Uterus (tissue), 4 donors: ENCODE measurements around the gene SDK2. TPM values are rescaled to one million over a fixed set of nuclear protein-coding genes. Genes with fewer than 3 reads are reported as not detected.

Experiments
- DNase-seq, 2 donors: peaks; one replicate each; pipeline ENCODE4 v3.0.0-alpha.2; 2019 to 2020
- H3K27ac ChIP-seq, 2 donors: fragments of 200-600 bp; sonication (generic); 1 replicate in 1 of 2; 2 replicates in 1 of 2; pipeline ENCODE4 v1.5.1; 2016 to 2018
- H3K27me3 ChIP-seq, 2 donors: fragments of 200-600 bp; sonication (generic); one replicate each; pipeline ENCODE4 v1.5.1; 2018 to 2019; ENCODE audit warnings: control low read depth in 1 of 2
- H3K36me3 ChIP-seq, 2 donors: fragments of 200-600 bp; sonication (generic); one replicate each; pipeline ENCODE4 v1.5.1; 2019; ENCODE audit warnings: control low read depth in 1 of 2
- H3K4me1 ChIP-seq, 2 donors: fragments of 200-600 bp; sonication (generic); one replicate each; pipeline ENCODE4 v1.5.1; 2018 to 2019; ENCODE audit warnings: control low read depth in 1 of 2
- H3K4me3 ChIP-seq, 2 donors: fragments of 200-600 bp; sonication (generic); 1 replicate in 1 of 2; 2 replicates in 1 of 2; pipeline ENCODE4 v1.5.1; 2018 to 2019; ENCODE audit warnings: mild to moderate bottlenecking in 1 of 2
- H3K9me3 ChIP-seq, 2 donors: fragments of 200-600 bp; sonication (generic); one replicate each; pipeline ENCODE4 v1.5.1; 2019; ENCODE audit warnings: control low read depth in 1 of 2
- CTCF ChIP-seq, 4 experiments: fragments of 200-600 bp in 2 of 4; fragments of 450-650 bp in 2 of 4; sonication (generic) in 2 of 4; IDR thresholded peaks; one replicate each; pipeline ENCODE4 v1.5.1; 2016 to 2019; ENCODE audit warnings: antibody characterized with exemption in 4 of 4, mild to moderate bottlenecking in 2 of 4, moderate library complexity in 1 of 4
- POLR2A ChIP-seq, 2 donors: fragments of 450-650 bp; IDR thresholded peaks; one replicate each; pipeline ENCODE4 v1.6.1; 2016; ENCODE audit warnings: antibody characterized with exemption in 2 of 2, mild to moderate bottlenecking in 1 of 2, moderate library complexity in 1 of 2
- intact Hi-C: fragments of 100-400 bp; cut with DNase I; formaldehyde crosslinking; loops from one replicate; pipeline ENCODE4 v1.15.1; 2023; ENCODE audit warnings: low total_unique reads
- total RNA-seq, 4 donors: library from RNA; depleted of rRNA in 3 of 4; stranded (reverse); fragments of >200 nt in 3 of 4; gene quantifications; one replicate each; pipeline versions ENCODE4 v1.1.0 to v1.2.4, GENCODE V29; 2014 to 2023
- donor health status: DM: yes; HTN: yes; CAD: no.

SDK2 gene
- total RNA-seq, 4 donors from 2014 or later = 1.1 to 5.0 TPM; not detected in 2

GRCh38 chr17:73641826-73642600 is 2.2 kb downstream of the SDK2 start:
- H3K27me3 ChIP-seq = peaks cover 0 to 4% of the 10 kb centered on the region in 2 donors

GRCh38 chr17:73640691-73641090 is 3.6 kb downstream of the SDK2 start:
- peaks cover 0 to 11% of the 10 kb centered on the region in 2 donors for H3K4me1 ChIP-seq
- DNase-seq = no peak
- H3K27ac ChIP-seq = no peak overlapping the region
- H3K9me3 ChIP-seq = no peaks in the 10 kb centered on the region
- H3K27me3 ChIP-seq = peaks cover 0 to 4% of the 10 kb centered on the region in 2 donors
- no peak for TF ChIP-seq CTCF (IDR thresholded peaks at IDR 0.05)
- TF ChIP-seq POLR2A (IDR thresholded peaks at IDR 0.05) = no peak
- no peaks in the 10 kb centered on the region for H3K36me3 ChIP-seq
- intact Hi-C loops = no loop called here
- no peak overlapping the region for H3K4me3 ChIP-seq

More at GRCh38 chr17:73641826-73642600, 2.2 kb downstream of the SDK2 start:
- Histone ChIP-seq H3K4me3 (no peak overlapping the region), H3K36me3 (no peaks in the 10 kb centered on the region), H3K27ac (no peak overlapping the region), H3K9me3 (no peaks in the 10 kb centered on the region), H3K4me1 (peaks cover 0 to 11% of the 10 kb centered on the region in 2 donors)
- no peak for TF ChIP-seq POLR2A (IDR thresholded peaks at IDR 0.05)
- no peak for DNase-seq
- intact Hi-C loops = no loop called here

GRCh38 chr17:73639932-73640331 is 4.3 kb downstream of the SDK2 start:
- Histone ChIP-seq H3K27ac (no peak overlapping the region), H3K4me1 (peaks cover 0 to 11% of the 10 kb centered on the region in 2 donors), H3K9me3 (no peaks in the 10 kb centered on the region), H3K36me3 (no peaks in the 10 kb centered on the region), H3K27me3 (peaks cover 0 to 4% of the 10 kb centered on the region in 2 donors), H3K4me3 (no peak overlapping the region)
- no peak for DNase-seq
- TF ChIP-seq CTCF (IDR thresholded peaks at IDR 0.05) = no peak
- TF ChIP-seq POLR2A (IDR thresholded peaks at IDR 0.05) = no peak
- intact Hi-C loops = no loop called here

- Histone ChIP-seq H3K4me3 (no peak overlapping the region), H3K27ac (no peak overlapping the region)
- intact Hi-C loops = no loop called here
These were observed 4.9 kb downstream of the SDK2 start for GRCh38 chr17:73639322-73639721.

GRCh38 chr17:73638556-73638955 is 5.7 kb downstream of the SDK2 start:
- Histone ChIP-seq H3K36me3 (no peaks in the 10 kb centered on the region), H3K4me3 (no peak overlapping the region), H3K4me1 (peaks cover 0 to 5% of the 10 kb centered on the region in 2 donors), H3K27me3 (peaks cover 0 to 4% of the 10 kb centered on the region in 2 donors), H3K27ac (no peak overlapping the region), H3K9me3 (no peaks in the 10 kb centered on the region)
- TF ChIP-seq POLR2A (IDR thresholded peaks at IDR 0.05) (no peak), CTCF (IDR thresholded peaks at IDR 0.05) (no peak)
- DNase-seq = no peak
- intact Hi-C loops = no loop called here

More at GRCh38 chr17:73639322-73639721, 4.9 kb downstream of the SDK2 start:
- DNase-seq = no peak
- Histone ChIP-seq H3K4me1 (peaks cover 0 to 11% of the 10 kb centered on the region in 2 donors), H3K36me3 (no peaks in the 10 kb centered on the region), H3K9me3 (no peaks in the 10 kb centered on the region), H3K27me3 (peaks cover 0 to 4% of the 10 kb centered on the region in 2 donors)
- TF ChIP-seq POLR2A (IDR thresholded peaks at IDR 0.05) (no peak), CTCF (IDR thresholded peaks at IDR 0.05) (no peak)
